HEK293 (cell line): ENCODE measurements around the gene CELSR3.

Source experiments
- KLF7 ChIP-seq: fragments of 450-650 bp; formaldehyde crosslinking; IDR thresholded peaks from 2 replicates; pipeline ENCODE4 v1.5.1; 2016; ENCODE audit warnings: missing biosample characterization, missing genetic modification characterization, borderline replicate concordance
- ZNF138 ChIP-seq: fragments of 450-650 bp; formaldehyde crosslinking; IDR thresholded peaks from 2 replicates; pipeline ENCODE4 v1.5.1; 2016; ENCODE audit warnings: missing biosample characterization, missing genetic modification characterization, borderline replicate concordance

DNA sequence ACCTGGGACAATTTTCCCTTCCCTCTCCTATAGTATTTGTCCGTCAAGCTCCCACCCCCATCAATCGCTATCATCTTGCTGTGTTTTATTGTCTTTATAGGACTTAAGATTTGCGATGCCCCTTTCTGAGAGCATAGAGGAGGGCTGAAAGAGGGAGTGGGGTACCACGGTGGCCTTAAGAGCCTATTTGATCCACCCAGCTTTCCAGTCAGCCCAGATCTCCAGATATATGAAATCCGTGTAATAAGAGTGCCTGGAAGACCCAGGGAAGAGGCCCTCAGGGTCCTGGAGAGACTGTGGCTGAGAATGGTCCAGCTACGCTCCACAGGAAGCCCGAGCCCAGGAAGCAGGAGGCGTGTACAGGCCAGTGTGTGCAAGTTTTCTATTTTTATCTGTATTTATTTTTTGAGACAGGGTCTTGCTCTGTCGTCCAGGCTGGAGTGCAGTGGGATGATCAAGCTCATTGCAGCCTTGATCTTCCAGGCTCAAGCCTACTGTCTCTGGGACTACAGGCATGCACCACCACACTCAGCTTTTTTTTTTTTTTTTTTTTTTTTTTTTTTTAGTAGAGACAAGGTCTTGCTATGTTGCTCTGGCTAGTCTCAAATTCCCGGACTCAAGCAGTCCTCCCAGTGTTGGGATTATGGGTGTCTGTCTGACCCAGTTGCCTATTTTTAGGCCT, 24.0 kb upstream of the CELSR3 start:
- TF ChIP-seq ZNF138 (tag by site-specific recombination) (no peak), KLF7 (tag by site-specific recombination) (no peak)
